ENCODE measurements around the gene PYGB. TPM values are rescaled to one million over a fixed set of nuclear protein-coding genes. Genes with fewer than 3 reads are reported as not detected.

The PYGB gene
- total and polyA plus RNA-seq, 4 donors, result 30.3 to 90.3 (median 47.3) TPM

GRCh38 chr20:25227317-25227831 is 20.5 kb upstream of the PYGB start:
- Histone ChIP-seq H3K4me3 (no peak overlapping the region), H3K9me3 (ENCODE audit: control insufficient read depth in 4 of 4, insufficient read depth in 3 of 4, low read length in 3 of 4) (no peaks in the 10 kb centered on the region), H3K4me1 (ENCODE audit: control insufficient read depth in 5 of 5, insufficient read depth in 5 of 5, low read length in 5 of 5) (peaks cover 0 to 11% (median 5%) of the 10 kb centered on the region in 5 donors), H3K9ac (ENCODE audit: insufficient read depth in 1 of 2, low read length in 2 of 2) (no peak overlapping the region), H3K27me3 (ENCODE audit: control insufficient read depth in 3 of 3, insufficient read depth in 3 of 3, low read length in 2 of 3) (no peaks in the 10 kb centered on the region), H3K36me3 (ENCODE audit: control insufficient read depth in 4 of 4, insufficient read depth in 4 of 4, low read length in 4 of 4) (peaks cover 0 to 18% (median 1%) of the 10 kb centered on the region in 4 donors), H3K27ac (ENCODE audit: low read depth in 1 of 2, low read length in 1 of 2) (peak overlapping the region; percentile 40 to 94)
- DNase-seq (no peak), ATAC-seq (ENCODE audit: insufficient read depth, low FRiP score) (peak; percentile 54)
- TF ChIP-seq CTCF (IDR thresholded peaks at IDR 0.05; ENCODE audit: control extremely low read depth, extremely low read depth), result no peak
- 45 to 65% methylated on average over 12 of the region's 12 CpGs for WGBS, 2 donors

- peak overlapping the region in 1 of 2 donors; percentile 86 for H3K27ac ChIP-seq (ENCODE audit: low read depth in 1 of 2, low read length in 1 of 2)
- TF ChIP-seq CTCF (IDR thresholded peaks at IDR 0.05; ENCODE audit: control extremely low read depth, extremely low read depth), result no peak
Measured at GRCh38 chr20:25229486-25230165, 18.3 kb upstream of the PYGB start.

GRCh38 chr20:25230166-25230831 is 17.6 kb upstream of the PYGB start:
- Histone ChIP-seq H3K4me3 (no peak overlapping the region), H3K9me3 (ENCODE audit: control insufficient read depth in 4 of 4, insufficient read depth in 3 of 4, low read length in 3 of 4) (no peaks in the 10 kb centered on the region), H3K4me1 (ENCODE audit: control insufficient read depth in 5 of 5, insufficient read depth in 5 of 5, low read length in 5 of 5) (peaks cover 0 to 15% (median 10%) of the 10 kb centered on the region in 5 donors), H3K9ac (ENCODE audit: insufficient read depth in 1 of 2, low read length in 2 of 2) (no peak overlapping the region), H3K27ac (ENCODE audit: low read depth in 1 of 2, low read length in 1 of 2) (peak overlapping the region in 1 of 2 donors; percentile 56), H3K36me3 (ENCODE audit: control insufficient read depth in 4 of 4, insufficient read depth in 4 of 4, low read length in 4 of 4) (peaks cover 0 to 8% (median 1%) of the 10 kb centered on the region in 4 donors), H3K27me3 (ENCODE audit: control insufficient read depth in 3 of 3, insufficient read depth in 3 of 3, low read length in 2 of 3) (no peaks in the 10 kb centered on the region)
- TF ChIP-seq CTCF (IDR thresholded peaks at IDR 0.05; ENCODE audit: control extremely low read depth, extremely low read depth), result no peak
- 65 to 83% methylated on average over 8 of the region's 8 CpGs for WGBS, 2 donors
- ATAC-seq (ENCODE audit: insufficient read depth, low FRiP score) (no peak), DNase-seq (peak in 1 of 3 donors; percentile 23)

More at GRCh38 chr20:25229486-25230165, 18.3 kb upstream of the PYGB start:
- DNase-seq (no peak), ATAC-seq (ENCODE audit: insufficient read depth, low FRiP score) (no peak)
- WGBS, 2 donors, result 88 to 92% methylated on average over 23 of the region's 23 CpGs
- H3K4me3 ChIP-seq, result no peak overlapping the region
- no peaks in the 10 kb centered on the region for H3K9me3 ChIP-seq (ENCODE audit: control insufficient read depth in 4 of 4, insufficient read depth in 3 of 4, low read length in 3 of 4)
- no peaks in the 10 kb centered on the region for H3K27me3 ChIP-seq (ENCODE audit: control insufficient read depth in 3 of 3, insufficient read depth in 3 of 3, low read length in 2 of 3)
- peaks cover 0 to 11% (median 1%) of the 10 kb centered on the region in 4 donors for H3K36me3 ChIP-seq (ENCODE audit: control insufficient read depth in 4 of 4, insufficient read depth in 4 of 4, low read length in 4 of 4)
- peaks cover 0 to 12% (median 10%) of the 10 kb centered on the region in 5 donors for H3K4me1 ChIP-seq (ENCODE audit: control insufficient read depth in 5 of 5, insufficient read depth in 5 of 5, low read length in 5 of 5)
- H3K9ac ChIP-seq (ENCODE audit: insufficient read depth in 1 of 2, low read length in 2 of 2), result no peak overlapping the region
